ENCODE data around the gene SPDYE6. TPM values are rescaled to one million over a fixed set of nuclear protein-coding genes. Genes with fewer than 3 reads are reported as not detected.

Gene SPDYE6
- total and polyA plus RNA-seq, 2 experiments from 2014 or later = 2.2 TPM; not detected in 1

- Histone ChIP-seq H3K36me3 (no peaks in the 10 kb centered on the region), H3K4me1 (ENCODE audit: low read depth) (no peaks in the 10 kb centered on the region), H3K27me3 (no peaks in the 10 kb centered on the region), H3K27ac (no peak overlapping the region), H3K9me3 (ENCODE audit: low read depth) (no peaks in the 10 kb centered on the region), H3K4me3 (no peak overlapping the region)
- no peak for DNase-seq (ENCODE audit: low read depth in 1 of 2, low spot score in 1 of 2)
- TF ChIP-seq CTCF (IDR thresholded peaks at IDR 0.05; ENCODE audit: low read depth, low read length) = no peak
Observed at GRCh38 chr7:102320601-102321350, 35.5 kb downstream of the SPDYE6 start.

GRCh38 chr7:102320181-102320580 lies 36.1 kb downstream of the SPDYE6 start:
- no peaks in the 10 kb centered on the region for H3K4me1 ChIP-seq (ENCODE audit: low read depth)
- H3K27ac ChIP-seq = no peak overlapping the region
- no peaks in the 10 kb centered on the region for H3K27me3 ChIP-seq
- H3K36me3 ChIP-seq = no peaks in the 10 kb centered on the region
- no peaks in the 10 kb centered on the region for H3K9me3 ChIP-seq (ENCODE audit: low read depth)
- no peak for TF ChIP-seq CTCF (IDR thresholded peaks at IDR 0.05; ENCODE audit: low read depth, low read length)
- no peak for DNase-seq (ENCODE audit: low read depth in 1 of 2, low spot score in 1 of 2)
- H3K4me3 ChIP-seq = no peak overlapping the region

- no peaks in the 10 kb centered on the region for H3K36me3 ChIP-seq
- DNase-seq (ENCODE audit: low read depth in 1 of 2, low spot score in 1 of 2) = no peak
- TF ChIP-seq CTCF (IDR thresholded peaks at IDR 0.05; ENCODE audit: low read depth, low read length) = no peak
- no peaks in the 10 kb centered on the region for H3K27me3 ChIP-seq
- no peaks in the 10 kb centered on the region for H3K9me3 ChIP-seq (ENCODE audit: low read depth)
- no peak overlapping the region for H3K27ac ChIP-seq
- no peak overlapping the region for H3K4me3 ChIP-seq
- H3K4me1 ChIP-seq (ENCODE audit: low read depth) = no peaks in the 10 kb centered on the region
Observed at GRCh38 chr7:102319671-102320070, 36.6 kb downstream of the SPDYE6 start.

GRCh38 chr7:102318482-102318971 lies 37.7 kb downstream of the SPDYE6 start:
- Histone ChIP-seq H3K27ac (no peak overlapping the region), H3K9me3 (ENCODE audit: low read depth) (no peaks in the 10 kb centered on the region), H3K4me1 (ENCODE audit: low read depth) (no peaks in the 10 kb centered on the region), H3K36me3 (no peaks in the 10 kb centered on the region), H3K27me3 (no peaks in the 10 kb centered on the region), H3K4me3 (no peak overlapping the region)
- TF ChIP-seq CTCF (IDR thresholded peaks at IDR 0.05; ENCODE audit: low read depth, low read length) = no peak
- DNase-seq (ENCODE audit: low read depth in 1 of 2, low spot score in 1 of 2) = peak in 1 of 2 donors; percentile 37

- Histone ChIP-seq H3K27me3 (no peaks in the 10 kb centered on the region), H3K36me3 (no peaks in the 10 kb centered on the region), H3K27ac (no peak overlapping the region), H3K4me1 (ENCODE audit: low read depth) (no peaks in the 10 kb centered on the region), H3K9me3 (ENCODE audit: low read depth) (no peaks in the 10 kb centered on the region), H3K4me3 (no peak overlapping the region)
- TF ChIP-seq CTCF (IDR thresholded peaks at IDR 0.05; ENCODE audit: low read depth, low read length) = peak; percentile 6
- no peak for DNase-seq (ENCODE audit: low read depth in 1 of 2, low spot score in 1 of 2)
Observed at GRCh38 chr7:102317231-102318059, 38.8 kb downstream of the SPDYE6 start.
